HG02840 (cell line): ENCODE data around the gene CDH23.

ENCODE experiments used
- ATAC-seq: cut with Tn5 transposase; IDR thresholded peaks from one replicate; pipeline ENCODE4 v1.9.1; 2021; ENCODE audit warnings: mild to moderate bottlenecking, moderate library complexity, moderate number of reproducible peaks; ENCODE audit not compliant: unreplicated experiment, low FRiP score

CDH23 gene

GRCh38 chr10:71436268-71437125, 39.8 kb downstream of the CDH23 start:
- ATAC-seq, result no peak

GRCh38 chr10:71437537-71438092, 40.9 kb downstream of the CDH23 start:
- ATAC-seq, result no peak

GRCh38 chr10:71438761-71439160, 42.0 kb downstream of the CDH23 start:
- no peak for ATAC-seq

GRCh38 chr10:71439670-71440425, 43.1 kb downstream of the CDH23 start:
- no peak for ATAC-seq

GRCh38 chr10:71440506-71441035, 43.9 kb downstream of the CDH23 start:
- ATAC-seq, result no peak

- no peak for ATAC-seq
These were observed 45.3 kb downstream of the CDH23 start for GRCh38 chr10:71442000-71442399.

GRCh38 chr10:71442859-71443570, 46.3 kb downstream of the CDH23 start:
- no peak for ATAC-seq

- ATAC-seq, result no peak
These were observed 47.0 kb downstream of the CDH23 start for GRCh38 chr10:71443676-71444075.

GRCh38 chr10:71444284-71445054, 47.7 kb downstream of the CDH23 start:
- no peak for ATAC-seq

GRCh38 chr10:71447676-71448075, 51.0 kb downstream of the CDH23 start:
- no peak for ATAC-seq

- ATAC-seq, result no peak
These were observed 51.4 kb downstream of the CDH23 start for GRCh38 chr10:71448146-71448545.

- no peak for ATAC-seq
These were observed 52.3 kb downstream of the CDH23 start for GRCh38 chr10:71449026-71449425.

GRCh38 chr10:71451754-71452153, 55.0 kb downstream of the CDH23 start:
- no peak for ATAC-seq

- ATAC-seq, result no peak
These were observed 56.5 kb downstream of the CDH23 start for GRCh38 chr10:71453186-71453585.

- no peak for ATAC-seq
These were observed 57.6 kb downstream of the CDH23 start for GRCh38 chr10:71454347-71454746.

- no peak for ATAC-seq
These were observed 58.3 kb downstream of the CDH23 start for GRCh38 chr10:71455035-71455434.

GRCh38 chr10:71456631-71457030, 59.9 kb downstream of the CDH23 start:
- no peak for ATAC-seq

- no peak for ATAC-seq
These were observed 61.2 kb downstream of the CDH23 start for GRCh38 chr10:71457908-71458307.

- ATAC-seq, result no peak
These were observed 61.7 kb downstream of the CDH23 start for GRCh38 chr10:71458387-71458786.

- ATAC-seq, result no peak
These were observed 62.8 kb downstream of the CDH23 start for GRCh38 chr10:71459513-71459912.
